Peyer's patch (tissue), 4 donors: Measurements from ENCODE around the gene DUS2.

ENCODE experiments used
- POLR2A ChIP-seq, 2 donors: fragments of 450-650 bp; IDR thresholded peaks; one replicate each; pipeline ENCODE4 v1.5.1; 2017; ENCODE audit warnings: antibody characterized with exemption in 2 of 2, mild to moderate bottlenecking in 2 of 2, moderate library complexity in 2 of 2
- TF ChIP-seq, protein P1 (sequence below), 6 experiments: fragments of 450-650 bp in 4 of 6; fragments of 200-600 bp in 2 of 6; sonication (generic) in 1 of 6; IDR thresholded peaks; one replicate each; pipeline ENCODE4 v1.5.1; 2017 to 2019; ENCODE audit warnings: antibody characterized with exemption in 6 of 6, mild to moderate bottlenecking in 3 of 6, moderate library complexity in 1 of 6

DNA sequence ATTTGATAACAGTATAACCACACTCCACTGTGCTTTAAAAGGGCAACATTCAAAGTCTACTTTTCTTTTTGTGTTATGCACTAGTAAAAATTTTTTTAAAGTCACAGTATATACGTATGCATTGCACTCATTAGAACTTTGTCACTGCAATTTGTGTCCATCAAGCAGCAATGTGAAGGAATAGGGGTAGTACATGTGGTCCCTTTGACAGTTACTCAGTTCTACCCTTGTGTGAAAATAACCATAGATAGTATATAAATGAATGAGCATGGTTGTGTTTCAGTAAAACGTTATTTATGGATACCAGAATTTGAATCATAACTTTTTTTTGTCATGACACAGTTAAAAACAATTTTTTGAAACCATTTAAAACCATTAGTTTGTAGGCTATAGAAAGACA lies 92.8 kb downstream of the DUS2 start:
- no peak for TF ChIP-seq POLR2A (IDR thresholded peaks at IDR 0.05)
- TF ChIP-seq, protein P1, sequence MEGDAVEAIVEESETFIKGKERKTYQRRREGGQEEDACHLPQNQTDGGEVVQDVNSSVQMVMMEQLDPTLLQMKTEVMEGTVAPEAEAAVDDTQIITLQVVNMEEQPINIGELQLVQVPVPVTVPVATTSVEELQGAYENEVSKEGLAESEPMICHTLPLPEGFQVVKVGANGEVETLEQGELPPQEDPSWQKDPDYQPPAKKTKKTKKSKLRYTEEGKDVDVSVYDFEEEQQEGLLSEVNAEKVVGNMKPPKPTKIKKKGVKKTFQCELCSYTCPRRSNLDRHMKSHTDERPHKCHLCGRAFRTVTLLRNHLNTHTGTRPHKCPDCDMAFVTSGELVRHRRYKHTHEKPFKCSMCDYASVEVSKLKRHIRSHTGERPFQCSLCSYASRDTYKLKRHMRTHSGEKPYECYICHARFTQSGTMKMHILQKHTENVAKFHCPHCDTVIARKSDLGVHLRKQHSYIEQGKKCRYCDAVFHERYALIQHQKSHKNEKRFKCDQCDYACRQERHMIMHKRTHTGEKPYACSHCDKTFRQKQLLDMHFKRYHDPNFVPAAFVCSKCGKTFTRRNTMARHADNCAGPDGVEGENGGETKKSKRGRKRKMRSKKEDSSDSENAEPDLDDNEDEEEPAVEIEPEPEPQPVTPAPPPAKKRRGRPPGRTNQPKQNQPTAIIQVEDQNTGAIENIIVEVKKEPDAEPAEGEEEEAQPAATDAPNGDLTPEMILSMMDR (IDR thresholded peaks at IDR 0.05): no peak
